T-cell (primary cell): ENCODE measurements around the gene IRAK4. TPM values are rescaled to one million over a fixed set of nuclear protein-coding genes. Genes with fewer than 3 reads are reported as not detected.

ENCODE experiments used
- ATAC-seq, 4 experiments: fragments of 200-7000 bp in 3 of 4; fragments of 150-1000 bp in 1 of 4; cut with Tn5 transposase; replicated peaks in 1 of 4; 1 replicate in 3 of 4; 2 replicates in 1 of 4; pipeline ENCODE4 v1.10.0; 2021; ENCODE audit warnings: moderate library complexity in 3 of 4, mild to moderate bottlenecking in 2 of 4, moderate number of reproducible peaks in 1 of 4
- CTCF ChIA-PET, 2 donors: fragments of 300-600 bp; sonication (Branson Sonifier 250); formaldehyde crosslinking; loops; one replicate each; lab custom pipeline; 2022; ENCODE audit warnings: antibody characterized with exemption in 2 of 2; lab: Charles Lee
- POLR2A ChIA-PET, 2 donors: fragments of 300-600 bp; sonication (Branson Sonifier 250); formaldehyde crosslinking; loops; one replicate each; lab custom pipeline; 2022; ENCODE audit warnings: antibody characterized with exemption in 2 of 2; lab: Charles Lee
- DNase-seq, 35 experiments: peaks; one replicate each; pipeline versions ENCODE4 v3.0.0 to v3.0.0-alpha.2; 2013 to 2023
- H3K27ac ChIP-seq: one replicate; pipeline ENCODE4 v1.5.1; 2013; ENCODE audit warnings: low read length
- H3K27me3 ChIP-seq, 2 experiments: replicated peaks in 1 of 2; 1 replicate in 1 of 2; 2 replicates in 1 of 2; pipeline versions ENCODE4 v1.6.1 to v1.7.0; 2013; ENCODE audit warnings: low read length in 1 of 2, mixed read lengths in 1 of 2; ENCODE audit not compliant: control insufficient read depth in 2 of 2, insufficient read depth in 2 of 2; ENCODE audit errors: extremely low read depth in 1 of 2
- H3K36me3 ChIP-seq, 2 donors: 1 replicate in 1 of 2; 2 replicates in 1 of 2; pipeline versions ENCODE4 v1.6.1 to v1.7.0; 2013; ENCODE audit warnings: low read length in 1 of 2; ENCODE audit not compliant: control insufficient read depth in 2 of 2, insufficient read depth in 1 of 2; ENCODE audit errors: extremely low read depth in 1 of 2
- H3K4me1 ChIP-seq, 2 experiments: 1 replicate in 1 of 2; 2 replicates in 1 of 2; pipeline versions ENCODE4 v1.6.1 to v1.7.0; 2013; ENCODE audit warnings: low read length in 2 of 2, mixed read lengths in 1 of 2; ENCODE audit not compliant: insufficient read depth in 2 of 2, control insufficient read depth in 1 of 2; ENCODE audit errors: extremely low read depth in 1 of 2
- H3K4me3 ChIP-seq, 2 donors: 1 replicate in 1 of 2; 2 replicates in 1 of 2; pipeline versions ENCODE4 v1.5.1 to v1.7.0; 2013; ENCODE audit warnings: mild to moderate bottlenecking in 2 of 2, low read length in 1 of 2, moderate library complexity in 1 of 2; ENCODE audit not compliant: control insufficient read depth in 1 of 2; ENCODE audit errors: extremely low read depth in 1 of 2
- H3K9me3 ChIP-seq: 2 replicates; pipeline ENCODE4 v1.7.0; 2013
- H3K27ac Mint-ChIP-seq, 2 donors: one replicate each; pipeline ENCODE4 v1.8.0; 2020 to 2021; ENCODE audit warnings: mild to moderate bottlenecking in 2 of 2, mixed read lengths in 2 of 2
- H3K27me3 Mint-ChIP-seq, 2 donors: one replicate each; pipeline ENCODE4 v1.8.0; 2021 to 2022; ENCODE audit warnings: mixed read lengths in 2 of 2
- H3K36me3 Mint-ChIP-seq: one replicate; pipeline ENCODE4 v1.8.0; 2021; ENCODE audit warnings: mixed read lengths
- H3K4me1 Mint-ChIP-seq, 3 donors: one replicate each; pipeline ENCODE4 v1.8.0; 2020 to 2022; ENCODE audit warnings: mixed read lengths in 3 of 3, mild to moderate bottlenecking in 1 of 3
- H3K4me3 Mint-ChIP-seq, 3 donors: one replicate each; pipeline ENCODE4 v1.8.0; 2020 to 2022; ENCODE audit warnings: mild to moderate bottlenecking in 3 of 3, mixed read lengths in 3 of 3, moderate library complexity in 3 of 3
- H3K9me3 Mint-ChIP-seq, 3 donors: one replicate each; pipeline ENCODE4 v1.8.0; 2020 to 2022; ENCODE audit warnings: mixed read lengths in 3 of 3
- WGBS: methylation state at CpG from one replicate; pipeline ENCODE4 v1.1.5; 2013; ENCODE audit warnings: missing lambda C conversion rate; ENCODE audit not compliant: insufficient coverage; 5-methylcytosine and 5-hydroxymethylcytosine counted together
- total RNA-seq, 35 experiments: library from RNA in 6 of 35; stranded (reverse) in 6 of 35; fragments of 120-200 nt in 1 of 35; gene quantifications; one replicate each; pipeline versions ENCODE4 v1.2.1 to v1.2.4 and lab custom pipeline; 2013 to 2026

Gene IRAK4
- total RNA-seq, 5 donors from 2014 or later (not counting 1 experiment from before 2014, with no cell fraction given) = 48.7 to 55.8 (median 49.8) TPM

- H3K27me3 ChIP-seq = no peaks in the 10 kb centered on the region
- H3K27ac Mint-ChIP-seq = peak overlapping the region; percentile 80 to 99
- 75% methylated on average over 1 of the region's 2 CpGs for WGBS
- H3K36me3 Mint-ChIP-seq = peaks cover 9% of the 10 kb centered on the region
- H3K4me1 ChIP-seq = peaks cover 27 to 32% of the 10 kb centered on the region in 2 experiments
- no peaks in the 10 kb centered on the region for H3K9me3 Mint-ChIP-seq
- ChIA-PET CTCF (interaction anchor here in 1 of 2 donors (0.8 kb wide), 1 partner anchor 17 kb away, joined by 4 read pairs; no protein-coding TSS in a partner anchor), POLR2A (interaction anchor here in 1 of 2 donors (2.1 kb wide), 1 partner anchor 46 kb away, joined by 17 read pairs; the partner anchor contains the start of gene TWF1)
- no peaks in the 10 kb centered on the region for H3K27me3 Mint-ChIP-seq
- peak overlapping the region; percentile 64 to 93 for H3K4me3 ChIP-seq
- ATAC-seq (no peak), DNase-seq (peak in 1 of 35 experiments; percentile 5)
- H3K36me3 ChIP-seq = peaks cover 0 to 3% of the 10 kb centered on the region in 2 donors
- peak overlapping the region; percentile 97 to 98 (median 98) for H3K4me3 Mint-ChIP-seq
- peaks cover 3% of the 10 kb centered on the region for H3K9me3 ChIP-seq
- peak overlapping the region; percentile 98 for H3K27ac ChIP-seq
- H3K4me1 Mint-ChIP-seq = peaks cover 73 to 84% (median 79%) of the 10 kb centered on the region in 3 donors
These were observed 1.6 kb downstream of the IRAK4 start for GRCh38 chr12:43760396-43760795.

- peaks cover 62 to 73% (median 68%) of the 10 kb centered on the region in 3 donors for H3K4me1 Mint-ChIP-seq
- H3K36me3 Mint-ChIP-seq = peaks cover 6% of the 10 kb centered on the region
- ChIA-PET POLR2A (no interaction called here), CTCF (interaction anchor here in 1 of 2 donors (0.8 kb wide), 1 partner anchor 44 kb away, joined by 4 read pairs; the partner anchor contains the start of gene TWF1)
- Histone ChIP-seq H3K36me3 (peaks cover 0 to 3% of the 10 kb centered on the region in 2 donors), H3K27ac (no peak overlapping the region), H3K27me3 (no peaks in the 10 kb centered on the region), H3K4me1 (peaks cover 27 to 32% of the 10 kb centered on the region in 2 experiments), H3K9me3 (no peaks in the 10 kb centered on the region), H3K4me3 (no peak overlapping the region)
- no peaks in the 10 kb centered on the region for H3K9me3 Mint-ChIP-seq
- peak overlapping the region; percentile 49 to 57 (median 57) for H3K4me3 Mint-ChIP-seq
- DNase-seq (no peak), ATAC-seq (no peak)
- no peaks in the 10 kb centered on the region for H3K27me3 Mint-ChIP-seq
- H3K27ac Mint-ChIP-seq = peak overlapping the region; percentile 29 to 42
These were observed 2.7 kb downstream of the IRAK4 start for GRCh38 chr12:43761500-43761899.

- Histone ChIP-seq H3K27me3 (no peaks in the 10 kb centered on the region), H3K27ac (peak overlapping the region; percentile 6), H3K4me3 (no peak overlapping the region), H3K9me3 (no peaks in the 10 kb centered on the region), H3K36me3 (peaks cover 0 to 3% of the 10 kb centered on the region in 2 donors), H3K4me1 (peaks cover 22 to 30% of the 10 kb centered on the region in 2 experiments)
- Mint-ChIP-seq H3K4me1 (peaks cover 51 to 64% (median 60%) of the 10 kb centered on the region in 3 donors), H3K27me3 (no peaks in the 10 kb centered on the region), H3K4me3 (peak overlapping the region in 1 of 3 donors; percentile 57), H3K27ac (peak overlapping the region; percentile 44 to 48), H3K36me3 (peaks cover 5% of the 10 kb centered on the region), H3K9me3 (no peaks in the 10 kb centered on the region)
- ChIA-PET POLR2A (no interaction called here), CTCF (interaction anchor here in 1 of 2 donors (1.2 kb wide), 1 partner anchor 15 kb away, joined by 8 read pairs; no protein-coding TSS in a partner anchor)
- no peak for ATAC-seq
- no peak for DNase-seq
These were observed 3.8 kb downstream of the IRAK4 start for GRCh38 chr12:43762596-43762995.

GRCh38 chr12:43763769-43764168 is 5.0 kb downstream of the IRAK4 start:
- Histone ChIP-seq H3K36me3 (peaks cover 0 to 6% of the 10 kb centered on the region in 2 donors), H3K9me3 (no peaks in the 10 kb centered on the region), H3K4me3 (no peak overlapping the region), H3K4me1 (peaks cover 18 to 25% of the 10 kb centered on the region in 2 experiments), H3K27ac (no peak overlapping the region), H3K27me3 (no peaks in the 10 kb centered on the region)
- Mint-ChIP-seq H3K36me3 (peaks cover 10% of the 10 kb centered on the region), H3K27me3 (no peaks in the 10 kb centered on the region), H3K27ac (peak overlapping the region in 1 of 2 donors; percentile 8), H3K4me3 (peak overlapping the region in 1 of 3 donors; percentile 5), H3K4me1 (peaks cover 49 to 57% (median 56%) of the 10 kb centered on the region in 3 donors), H3K9me3 (no peaks in the 10 kb centered on the region)
- ATAC-seq (no peak), DNase-seq (no peak)
- ChIA-PET CTCF (no interaction called here), POLR2A (interaction anchor here (0.5 to 1.5 kb wide), 3 partner anchors 23 to 39 kb away, joined by 3 to 20 read pairs (median 4); no protein-coding TSS in a partner anchor)

GRCh38 chr12:43764528-43764927 is 5.8 kb downstream of the IRAK4 start:
- H3K4me3 ChIP-seq = no peak overlapping the region
- no peak for ATAC-seq
- no peaks in the 10 kb centered on the region for H3K9me3 ChIP-seq
- H3K36me3 Mint-ChIP-seq = peaks cover 14% of the 10 kb centered on the region
- peaks cover 44 to 57% (median 54%) of the 10 kb centered on the region in 3 donors for H3K4me1 Mint-ChIP-seq
- peaks cover 13 to 25% of the 10 kb centered on the region in 2 experiments for H3K4me1 ChIP-seq
- DNase-seq = no peak
- ChIA-PET POLR2A (interaction anchor here in 1 of 2 donors (1.0 to 1.5 kb wide), 2 partner anchors 38 to 1665 kb away, joined by 3 read pairs; no protein-coding TSS in a partner anchor), CTCF (interaction anchor here in 1 of 2 donors (1.5 kb wide), 1 partner anchor 12 kb away, joined by 6 read pairs; no protein-coding TSS in a partner anchor)
- H3K9me3 Mint-ChIP-seq = no peaks in the 10 kb centered on the region
- H3K27me3 ChIP-seq = no peaks in the 10 kb centered on the region
- H3K36me3 ChIP-seq = peaks cover 0 to 11% of the 10 kb centered on the region in 2 donors
- H3K27me3 Mint-ChIP-seq = no peaks in the 10 kb centered on the region
- no peak overlapping the region for H3K27ac ChIP-seq
- H3K27ac Mint-ChIP-seq = no peak overlapping the region
- no peak overlapping the region for H3K4me3 Mint-ChIP-seq

GRCh38 chr12:43766291-43766690 is 7.5 kb downstream of the IRAK4 start:
- peaks cover 44 to 54% (median 48%) of the 10 kb centered on the region in 3 donors for H3K4me1 Mint-ChIP-seq
- Histone ChIP-seq H3K9me3 (no peaks in the 10 kb centered on the region), H3K27me3 (no peaks in the 10 kb centered on the region), H3K27ac (no peak overlapping the region), H3K4me1 (peaks cover 2 to 9% of the 10 kb centered on the region in 2 experiments), H3K36me3 (peaks cover 0 to 27% of the 10 kb centered on the region in 2 donors), H3K4me3 (no peak overlapping the region)
- no peaks in the 10 kb centered on the region for H3K27me3 Mint-ChIP-seq
- no peak for ATAC-seq
- H3K27ac Mint-ChIP-seq = no peak overlapping the region
- no peak overlapping the region for H3K4me3 Mint-ChIP-seq
- no peaks in the 10 kb centered on the region for H3K9me3 Mint-ChIP-seq
- DNase-seq = no peak
- H3K36me3 Mint-ChIP-seq = peaks cover 29% of the 10 kb centered on the region
- ChIA-PET CTCF (no interaction called here), POLR2A (interaction anchor here in 1 of 2 donors (0.7 kb wide), 1 partner anchor 95 kb away, joined by 5 read pairs; no protein-coding TSS in a partner anchor)
